Epithelial cell of prostate (primary cell): Measurements from ENCODE around the gene BRMS1L.
"Not testable (repeated sequence)": the region's sequence is repeated elsewhere in the genome, so short reads cannot be mapped to it uniquely, and the experiment has no call there.

ENCODE experiments used
- DNase-seq: peaks from one replicate; pipeline ENCODE4 v3.0.0-alpha.2; 2011; ENCODE audit warnings: low read depth, low spot score
- H3K27ac ChIP-seq: fragments of 450-650 bp; 2 replicates; pipeline ENCODE4 v1.5.1; 2017; ENCODE audit warnings: mild to moderate bottlenecking

The BRMS1L gene

DNA sequence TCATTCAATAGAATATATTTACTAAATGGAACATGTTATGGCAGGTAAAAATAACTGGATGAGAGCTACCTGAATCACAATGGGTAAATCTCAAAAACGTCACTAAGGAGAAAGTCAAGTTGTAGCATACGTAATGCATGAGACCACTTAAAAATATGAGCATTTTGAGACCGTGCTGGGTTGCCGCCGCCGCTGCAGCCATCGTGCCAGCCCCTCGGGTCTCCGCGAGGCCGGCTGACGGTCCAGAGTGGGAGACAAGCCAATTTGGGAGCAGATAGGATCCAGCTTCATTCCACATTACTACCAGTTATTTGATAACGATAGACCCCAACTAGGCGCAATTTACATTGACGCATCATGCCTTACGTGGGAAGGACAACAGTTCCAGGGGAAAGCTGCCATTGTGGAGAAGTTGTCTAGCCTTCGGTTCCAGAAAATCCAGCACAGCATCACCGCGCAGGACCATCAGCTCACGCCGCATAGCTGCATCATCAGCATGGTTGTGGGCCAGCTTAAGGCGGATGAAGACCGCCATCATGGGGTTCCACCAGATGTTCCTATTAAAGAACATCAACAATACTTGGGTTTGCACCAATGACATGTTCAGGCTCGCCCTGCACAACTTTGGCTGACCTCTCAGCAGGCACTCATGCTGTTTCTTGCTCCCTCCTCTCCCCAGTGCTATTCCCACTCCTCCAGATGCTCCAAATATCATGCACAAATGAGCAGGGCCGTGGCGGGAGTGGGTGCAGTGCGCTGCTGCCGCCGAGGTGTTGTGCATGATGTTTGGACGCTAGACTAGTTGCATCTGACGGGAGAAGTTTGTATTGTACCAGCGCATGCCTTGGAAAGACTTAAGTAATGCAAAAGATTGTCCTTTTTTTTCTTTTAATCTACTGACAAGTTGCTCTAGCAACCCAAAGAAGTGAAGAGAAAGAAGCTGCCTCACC, 6.3 kb upstream of the BRMS1L start:
- no peak overlapping the region for H3K27ac ChIP-seq
- DNase-seq, result no peak

DNA sequence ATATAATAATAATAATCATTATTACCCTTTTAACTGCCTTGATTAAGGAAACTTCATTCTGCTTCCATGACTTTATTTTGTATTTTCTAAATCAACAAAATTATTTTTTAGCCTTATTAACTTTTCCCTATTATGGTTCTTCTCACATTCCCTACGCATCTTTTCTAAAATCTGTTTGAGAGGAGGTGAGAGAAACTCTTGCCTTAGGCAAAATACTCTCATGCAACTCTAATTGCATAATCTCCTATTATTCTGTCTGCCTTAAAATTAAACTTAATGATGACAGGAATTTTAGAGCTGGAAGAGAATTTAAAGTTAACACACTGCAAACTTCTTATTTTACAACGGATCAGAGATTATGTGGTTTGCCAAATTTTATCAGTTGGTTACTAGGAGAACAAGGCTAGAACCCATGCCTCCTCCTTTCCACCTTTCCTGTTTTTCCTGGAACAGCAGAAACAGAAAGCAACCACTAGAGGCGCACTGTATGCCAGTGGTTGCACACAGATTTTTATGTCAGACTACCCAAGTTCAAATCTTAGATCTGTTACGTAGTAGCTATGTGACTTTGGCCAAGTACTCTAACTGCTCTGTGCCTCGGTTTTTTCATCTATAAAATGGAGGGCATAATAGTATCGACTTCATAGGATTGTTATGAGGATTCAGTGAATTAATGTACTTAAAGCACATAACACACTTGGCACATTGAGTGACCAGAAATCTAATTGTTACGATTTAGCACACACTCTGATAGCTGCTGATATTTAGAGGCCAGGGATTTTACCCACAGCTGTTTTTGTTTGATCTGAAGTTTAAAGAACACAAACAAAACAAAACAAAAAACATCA, 4.3 kb upstream of the BRMS1L start:
- H3K27ac ChIP-seq, result peak overlapping the region; percentile 3
- DNase-seq, result no peak

DNA sequence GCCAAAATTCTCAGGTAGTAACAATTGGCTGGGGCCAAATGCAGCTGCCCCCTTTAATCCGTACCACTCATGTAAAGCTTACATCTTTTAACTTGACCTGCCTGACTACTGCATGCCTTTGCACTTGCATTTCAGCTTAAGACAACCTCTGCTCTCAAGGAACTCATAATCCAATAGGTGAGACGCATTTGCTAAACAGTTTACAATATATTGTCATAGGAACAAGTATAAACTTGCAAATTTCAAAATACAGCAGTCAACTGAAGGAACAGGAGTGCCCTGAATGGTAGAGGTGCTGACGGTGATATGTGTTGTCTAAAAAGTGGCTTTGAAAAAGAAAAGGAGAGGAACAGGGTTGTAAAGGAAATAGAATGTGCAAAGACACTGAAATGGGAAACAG, 3.6 kb upstream of the BRMS1L start:
- peak overlapping the region; percentile 3 for H3K27ac ChIP-seq
- peak; percentile 26 for DNase-seq

- DNase-seq, result not testable (repeated sequence)
Measured at GRCh38 chr14:35824446-35825165, 1.5 kb upstream of the BRMS1L start.

DNA sequence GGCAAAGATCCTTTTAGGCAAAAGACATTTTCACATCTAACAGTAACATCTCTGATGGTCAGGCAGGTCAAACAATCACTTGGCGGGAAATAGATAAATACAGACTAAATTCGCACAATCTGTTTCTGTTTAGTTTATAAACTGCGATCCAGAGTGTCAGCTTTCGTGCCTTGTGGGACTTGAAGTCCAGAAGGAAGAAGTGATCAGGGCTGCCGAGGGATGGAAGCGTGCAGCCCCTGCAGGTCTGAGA, 245 bp upstream of the BRMS1L start:
- DNase-seq, result peak; percentile 84
- H3K27ac ChIP-seq, result peak overlapping the region; percentile 89

More at GRCh38 chr14:35824446-35825165, 1.5 kb upstream of the BRMS1L start:
- not testable (repeated sequence) for H3K27ac ChIP-seq

GRCh38 chr14:35826952-35827416, 846 bp downstream of the BRMS1L start:
- no peak for DNase-seq
- peak overlapping the region; percentile 89 for H3K27ac ChIP-seq

DNA sequence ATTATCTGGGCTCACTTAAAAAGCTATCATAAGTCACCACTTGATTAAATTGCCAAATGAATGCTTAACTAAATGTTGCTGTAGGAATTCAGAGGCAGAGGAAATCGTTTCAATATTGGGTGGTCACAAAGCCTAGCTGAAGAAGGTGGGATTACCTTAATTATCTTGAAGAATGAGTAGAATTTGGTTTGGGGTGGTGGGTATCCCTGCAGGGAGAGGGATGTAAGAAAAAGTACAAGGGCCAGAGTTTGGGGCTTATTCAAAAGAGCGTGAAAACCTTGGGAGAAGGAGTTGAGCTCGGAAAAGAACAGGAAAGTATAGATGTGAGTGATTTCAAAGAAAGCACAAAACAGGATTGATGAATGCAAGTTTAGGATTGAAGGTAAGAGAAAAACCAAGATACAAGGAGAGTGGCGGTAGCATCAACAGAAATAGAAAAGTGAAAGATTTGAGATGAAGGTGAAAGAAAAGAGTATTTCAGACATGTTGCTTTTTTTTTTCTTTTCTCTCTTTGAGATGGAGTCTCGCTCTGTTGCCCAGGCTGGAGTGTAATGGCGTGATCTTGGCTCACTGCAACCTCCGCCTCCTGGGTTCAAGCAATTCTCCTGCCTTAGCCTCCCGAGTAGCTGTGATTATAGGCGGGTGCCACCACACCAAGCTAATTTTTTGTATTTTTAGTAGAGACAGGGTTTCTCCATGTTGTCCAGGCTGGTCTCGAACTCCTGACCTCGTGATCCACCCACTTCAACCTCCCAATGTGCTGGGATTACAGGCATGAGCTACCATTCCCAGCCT, 1.7 kb downstream of the BRMS1L start:
- H3K27ac ChIP-seq, result no peak overlapping the region
- DNase-seq, result no peak

DNA sequence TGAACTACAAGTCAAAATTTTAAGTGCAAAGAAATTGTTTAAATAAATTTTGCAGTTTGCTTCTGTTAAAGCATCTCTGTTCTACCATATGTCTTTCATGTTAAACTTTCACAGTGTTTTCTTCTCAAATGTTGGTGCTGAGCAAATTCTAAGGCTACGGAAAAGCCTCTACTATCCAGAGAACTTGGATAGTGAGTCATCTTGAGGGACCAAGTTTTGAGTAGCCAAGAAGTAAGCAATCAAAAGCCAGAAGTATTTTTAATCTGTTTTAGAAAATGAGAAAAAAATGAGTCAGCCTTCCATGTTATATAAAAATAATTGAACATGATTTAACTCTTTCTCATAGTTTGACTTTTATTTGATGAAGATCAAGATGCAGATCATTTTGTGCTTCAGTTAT, 3.3 kb downstream of the BRMS1L start:
- DNase-seq, result no peak
- no peak overlapping the region for H3K27ac ChIP-seq

DNA sequence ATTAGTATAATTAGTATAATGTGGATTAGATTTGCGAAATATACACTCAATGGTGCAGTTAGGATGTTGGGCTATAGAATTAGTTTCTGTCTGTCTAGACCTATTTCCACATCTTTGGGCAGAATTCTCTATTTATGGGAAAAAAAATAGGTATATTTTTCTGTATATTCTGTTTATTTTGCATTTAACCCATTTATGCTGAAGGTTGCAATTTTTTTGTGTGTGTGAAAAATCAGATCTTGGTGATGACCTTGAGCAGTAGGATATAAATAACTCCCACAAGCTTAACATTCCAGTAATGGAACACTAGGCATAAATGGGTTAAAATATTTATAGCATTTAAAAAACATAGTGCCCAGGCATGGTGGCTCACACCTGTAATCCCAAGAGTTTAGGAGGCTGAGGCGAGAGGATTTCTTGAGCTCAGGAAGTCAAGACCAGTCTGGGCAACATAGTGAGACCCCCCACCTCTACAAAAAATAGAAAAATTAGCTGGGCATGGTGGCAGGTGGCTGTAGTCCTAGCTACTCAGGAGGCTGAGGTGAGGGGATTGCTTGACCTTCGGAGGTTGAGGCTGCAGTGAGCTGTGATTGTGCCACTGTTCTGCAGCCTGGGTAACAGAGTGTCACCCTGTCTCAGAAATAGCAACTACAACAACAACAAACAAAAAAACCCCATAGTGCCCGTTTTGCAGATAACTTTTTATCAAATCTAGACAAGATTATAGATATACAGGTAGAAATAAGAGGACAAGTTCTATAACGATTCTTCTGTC, 9.3 kb downstream of the BRMS1L start:
- DNase-seq, result no peak
- H3K27ac ChIP-seq, result no peak overlapping the region

DNA sequence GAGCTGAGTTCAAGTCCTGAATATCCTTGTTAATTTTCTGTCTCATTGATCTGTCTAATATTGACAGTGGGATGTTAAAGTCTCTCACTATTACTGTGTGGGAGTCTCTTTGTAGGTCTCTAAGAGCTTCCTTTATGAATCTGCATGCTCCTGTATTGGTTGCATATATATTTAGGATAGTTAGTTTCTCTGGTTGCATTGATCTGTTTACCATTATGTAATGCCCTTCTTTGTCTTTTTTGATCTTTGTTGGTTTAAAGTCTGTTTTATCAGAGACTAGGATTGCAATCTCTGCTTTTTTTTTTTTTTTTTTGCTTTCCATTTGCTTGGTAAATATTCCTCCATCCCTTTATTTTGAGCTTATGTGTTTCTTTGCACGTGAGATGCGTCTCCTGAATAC, 15.6 kb downstream of the BRMS1L start:
- not testable (repeated sequence) for DNase-seq, H3K27ac ChIP-seq

DNA sequence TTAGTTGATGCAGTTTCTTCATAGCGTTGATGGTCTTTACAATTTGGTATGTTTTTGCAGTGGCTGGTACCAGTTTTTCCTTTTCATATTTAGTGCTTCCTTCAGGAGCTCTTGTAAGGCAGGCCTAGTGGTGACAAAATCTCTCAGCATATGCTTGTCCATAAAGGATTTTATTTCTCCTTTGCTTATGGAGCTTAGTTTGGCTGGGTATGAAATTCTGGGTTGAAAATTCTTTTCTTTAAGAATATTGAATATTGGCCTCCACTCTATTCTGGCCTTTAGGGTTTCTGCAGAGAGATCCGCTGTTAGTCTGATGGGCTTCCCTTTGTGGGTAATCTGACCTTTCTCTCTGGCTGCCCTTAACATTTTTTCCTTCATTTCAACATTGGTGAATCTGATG, 16.1 kb downstream of the BRMS1L start:
- not testable (repeated sequence) for H3K27ac ChIP-seq, DNase-seq

GRCh38 chr14:35844494-35844893, 18.4 kb downstream of the BRMS1L start:
- H3K27ac ChIP-seq, result no peak overlapping the region
- DNase-seq, result no peak

DNA sequence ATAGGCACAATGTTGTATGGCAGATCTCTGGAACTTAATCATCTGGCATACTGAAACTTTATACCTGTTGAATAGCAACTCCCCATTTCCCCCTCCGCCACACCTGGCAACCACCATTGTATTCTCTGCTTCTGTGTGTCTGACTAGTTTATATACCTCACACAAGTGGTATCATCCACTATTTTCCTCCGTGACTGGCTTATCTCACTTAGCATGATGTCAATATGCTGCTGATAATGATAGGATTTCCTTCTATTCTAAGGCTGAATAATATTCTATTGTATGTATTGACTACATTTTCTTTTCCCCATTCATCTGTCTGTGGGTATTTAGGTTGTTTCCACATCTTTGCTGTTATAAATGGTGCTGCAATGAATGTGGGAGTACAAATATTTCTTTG, 21.5 kb downstream of the BRMS1L start:
- H3K27ac ChIP-seq, result no peak overlapping the region
- no peak for DNase-seq

DNA sequence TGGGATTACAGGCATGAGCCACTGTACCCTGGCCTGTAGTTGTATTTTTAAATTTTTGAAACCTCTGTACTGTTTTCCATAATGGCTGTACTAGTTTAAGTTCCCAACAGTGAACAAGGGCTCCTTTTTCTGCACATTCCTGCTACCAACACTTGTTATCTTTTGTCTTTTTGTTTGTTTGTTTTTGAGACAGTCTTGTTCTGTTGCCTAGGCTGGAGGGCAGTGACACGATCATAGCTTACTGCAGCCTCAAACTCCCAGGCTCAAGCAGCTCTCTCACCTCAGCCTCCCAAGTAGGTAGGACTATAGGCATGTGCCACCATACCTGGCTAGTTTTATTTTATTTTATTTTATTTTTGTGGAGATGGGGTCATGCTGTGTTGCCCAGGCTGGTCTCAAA, 23.0 kb downstream of the BRMS1L start:
- no peak for DNase-seq
- no peak overlapping the region for H3K27ac ChIP-seq

DNA sequence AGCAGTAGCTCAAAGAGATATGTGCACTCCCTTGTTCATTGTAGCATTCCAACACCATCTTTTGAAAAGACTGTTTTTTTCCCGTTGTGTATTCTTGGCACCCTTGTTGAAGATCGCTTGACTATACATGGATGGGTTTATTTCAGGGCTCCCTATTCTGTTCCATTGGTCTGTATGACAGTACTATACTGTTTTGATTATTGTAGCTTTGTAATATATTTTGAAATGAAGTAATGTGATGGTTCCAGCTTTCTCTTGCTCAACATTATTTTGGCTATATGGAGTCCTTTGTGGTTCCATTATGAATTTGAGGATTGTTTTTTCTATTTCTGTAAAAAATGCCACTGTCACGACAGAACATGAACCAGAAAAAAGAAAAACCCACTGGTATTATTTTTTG, 25.7 kb downstream of the BRMS1L start:
- no peak overlapping the region for H3K27ac ChIP-seq
- DNase-seq, result no peak

DNA sequence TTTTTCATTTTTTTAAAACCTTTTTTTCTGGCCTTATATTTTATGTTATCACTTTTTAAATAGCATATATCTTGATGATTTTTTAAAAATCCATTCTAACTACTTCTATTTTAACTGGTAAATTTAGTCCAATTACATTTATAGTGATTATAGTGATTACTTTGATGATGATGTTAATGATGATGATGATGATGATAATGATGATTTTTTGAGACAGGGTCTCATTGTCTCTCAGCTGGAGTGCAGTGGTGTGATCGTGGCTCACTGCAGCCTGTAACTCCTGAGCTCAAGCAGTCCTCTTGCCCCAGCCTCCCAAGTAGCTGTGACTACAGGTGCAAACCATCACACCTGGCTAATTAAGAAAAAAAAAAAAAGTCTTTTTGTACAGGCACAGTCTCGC, 27.1 kb downstream of the BRMS1L start:
- DNase-seq, result no peak
- no peak overlapping the region for H3K27ac ChIP-seq

- no peak overlapping the region for H3K27ac ChIP-seq
- no peak for DNase-seq
Measured at GRCh38 chr14:35854696-35855270, 28.6 kb downstream of the BRMS1L start.

GRCh38 chr14:35855876-35856481, 29.8 kb downstream of the BRMS1L start:
- no peak for DNase-seq
- H3K27ac ChIP-seq, result no peak overlapping the region
